ENCODE data around the gene PLD3.

Gene PLD3

DNA sequence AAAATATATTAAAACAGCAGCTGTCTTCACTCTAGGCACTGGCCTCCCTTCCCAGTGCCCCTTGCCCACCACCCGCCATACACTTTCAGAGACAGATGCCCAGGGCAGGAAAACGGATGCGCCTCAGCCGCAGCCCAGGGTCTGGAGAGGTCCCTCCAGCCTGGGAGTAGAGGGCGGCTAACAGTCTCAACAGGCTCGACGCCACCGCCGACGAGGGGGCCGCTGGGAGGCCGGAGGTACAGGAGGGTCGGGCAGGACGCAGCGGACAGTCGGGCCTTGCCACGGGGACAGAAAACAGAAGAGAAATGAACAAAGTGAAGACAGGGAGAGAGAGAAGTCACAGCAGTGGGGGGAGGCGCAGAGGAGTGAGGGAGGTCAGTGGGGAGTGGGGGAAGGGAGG lies 27.4 kb upstream of the PLD3 start:
- TF ChIP-seq GATA2 (IDR thresholded peaks at IDR 0.05; ENCODE audit: low read depth, low read length) (no peak), GATA3 (IDR thresholded peaks at IDR 0.05; ENCODE audit: low read depth, low read length) (no peak)

DNA sequence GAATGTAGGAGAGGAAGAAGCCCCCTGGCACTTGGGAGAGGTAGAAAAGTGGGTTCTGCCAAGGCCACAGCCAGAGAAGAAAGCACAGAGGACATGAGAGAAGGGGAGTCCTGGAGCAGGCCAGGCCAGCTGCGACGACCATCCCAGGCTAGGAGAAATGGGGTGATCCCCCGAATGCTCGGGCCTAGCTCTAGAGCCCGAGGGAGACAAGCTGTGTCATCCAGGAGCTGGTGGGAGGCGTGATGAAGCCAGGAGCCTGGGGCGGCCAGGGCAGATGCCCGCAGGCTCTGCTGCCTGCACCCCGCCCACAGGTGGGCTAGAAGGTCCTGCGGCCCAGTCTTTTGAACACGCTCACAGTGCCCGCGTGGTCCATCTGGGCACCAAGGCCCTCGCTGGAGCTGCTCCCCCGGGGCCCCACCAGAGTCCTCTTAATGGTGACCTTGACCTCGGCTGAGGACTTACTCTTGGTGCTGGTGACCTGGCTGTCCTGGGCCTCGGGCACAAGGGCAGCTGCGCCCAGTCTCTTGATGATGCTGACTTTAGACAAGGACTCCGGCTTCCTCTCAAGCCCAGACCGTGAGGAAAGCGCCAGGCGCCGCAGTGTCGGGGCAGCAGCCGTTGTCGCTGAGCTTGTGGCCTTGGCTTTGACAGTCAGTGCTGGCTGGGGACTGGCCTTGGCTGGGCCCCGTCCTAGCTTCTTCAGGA lies 26.8 kb upstream of the PLD3 start:
- TF ChIP-seq GATA2 (IDR thresholded peaks at IDR 0.05; ENCODE audit: low read depth, low read length) (no peak), GATA3 (IDR thresholded peaks at IDR 0.05; ENCODE audit: low read depth, low read length) (no peak)

- TF ChIP-seq GATA3 (IDR thresholded peaks at IDR 0.05; ENCODE audit: low read depth, low read length), result no peak
- TF ChIP-seq GATA2 (IDR thresholded peaks at IDR 0.05; ENCODE audit: low read depth, low read length), result no peak
Observed at GRCh38 chr19:40322271-40322610, 26.3 kb upstream of the PLD3 start.

GRCh38 chr19:40322951-40323615 lies 25.4 kb upstream of the PLD3 start:
- TF ChIP-seq GATA2 (IDR thresholded peaks at IDR 0.05; ENCODE audit: low read depth, low read length) (no peak), GATA3 (IDR thresholded peaks at IDR 0.05; ENCODE audit: low read depth, low read length) (no peak)

DNA sequence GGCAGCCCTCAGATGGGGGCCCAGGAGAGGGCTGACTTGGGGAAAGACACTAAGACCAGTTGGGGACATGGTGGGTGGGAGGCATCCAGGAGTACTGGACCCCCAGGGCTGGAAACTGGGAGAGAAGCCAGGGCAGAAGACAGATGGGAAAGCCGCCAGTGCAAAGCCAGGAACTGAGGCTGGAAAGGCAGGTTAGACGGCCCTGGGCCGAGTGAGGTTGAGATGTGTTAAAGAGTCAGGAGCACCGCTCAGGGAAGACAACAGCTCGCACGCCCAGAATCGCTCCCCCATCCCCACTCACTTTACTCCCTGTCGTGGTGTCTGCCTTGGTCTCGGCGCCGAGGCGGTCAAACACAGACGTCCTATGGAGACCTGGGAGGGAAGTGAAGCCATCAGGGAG lies 24.8 kb upstream of the PLD3 start:
- TF ChIP-seq GATA2 (IDR thresholded peaks at IDR 0.05; ENCODE audit: low read depth, low read length) (no peak), GATA3 (IDR thresholded peaks at IDR 0.05; ENCODE audit: low read depth, low read length) (no peak)

DNA sequence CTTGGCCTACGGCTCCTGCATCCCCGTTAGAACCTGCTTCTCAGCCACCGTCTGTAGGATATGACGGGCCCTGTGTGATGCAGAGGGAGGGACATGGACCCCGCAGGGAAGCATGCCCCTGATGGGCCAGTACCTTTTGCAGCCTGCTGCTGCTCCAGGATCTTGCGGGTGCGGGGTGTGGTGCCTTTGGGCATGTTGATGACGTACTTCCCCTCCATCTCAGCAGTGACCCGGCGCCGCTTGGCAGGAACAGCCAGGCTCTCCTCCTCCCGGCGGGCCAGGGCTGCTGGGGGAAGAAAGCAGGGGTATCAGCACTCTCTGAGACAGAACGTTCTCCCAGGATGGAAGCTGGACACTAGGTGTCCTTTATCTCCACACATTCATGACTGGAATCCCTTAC lies 22.3 kb upstream of the PLD3 start:
- TF ChIP-seq GATA2 (IDR thresholded peaks at IDR 0.05; ENCODE audit: low read depth, low read length) (no peak), GATA3 (IDR thresholded peaks at IDR 0.05; ENCODE audit: low read depth, low read length) (no peak)

DNA sequence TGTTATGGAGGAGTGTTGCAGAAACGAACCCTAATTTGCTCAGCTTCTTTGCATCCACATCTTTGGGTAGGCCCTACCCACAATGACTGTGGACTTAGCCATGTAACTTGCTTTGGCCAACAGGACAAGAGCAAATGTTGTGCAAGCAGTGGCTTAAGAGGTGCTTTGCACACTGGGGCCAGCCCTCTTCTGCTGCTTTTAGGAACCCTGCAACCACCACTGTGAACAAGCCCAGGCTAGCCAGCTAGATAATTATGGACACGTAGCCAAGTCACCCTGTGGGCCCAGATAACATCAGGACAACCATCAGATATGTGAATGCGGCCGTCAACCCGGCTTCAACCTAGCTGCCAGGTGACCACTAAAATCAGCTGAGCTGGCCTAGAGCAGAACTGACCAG lies 17.4 kb upstream of the PLD3 start:
- TF ChIP-seq GATA2 (IDR thresholded peaks at IDR 0.05; ENCODE audit: low read depth, low read length), result no peak
- TF ChIP-seq GATA3 (IDR thresholded peaks at IDR 0.05; ENCODE audit: low read depth, low read length), result no peak

DNA sequence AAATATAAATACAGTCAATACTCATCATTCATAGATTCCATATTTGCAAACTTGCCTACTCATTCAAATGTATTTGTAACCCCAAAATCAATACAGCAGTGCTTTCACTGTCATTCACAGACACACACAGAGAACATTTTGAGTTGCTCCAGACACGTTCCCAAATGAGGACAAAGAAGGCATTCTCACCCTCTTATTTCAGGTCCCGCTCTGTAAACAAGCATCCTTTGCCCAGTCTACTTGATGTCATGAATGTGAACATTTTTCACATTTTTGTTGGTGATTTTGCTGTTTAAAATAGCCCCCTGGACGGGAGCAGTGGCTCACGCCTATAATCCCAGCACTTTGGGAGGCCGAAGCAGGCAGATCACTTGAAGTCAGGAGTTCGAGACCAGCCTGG lies 15.8 kb upstream of the PLD3 start:
- TF ChIP-seq GATA2 (IDR thresholded peaks at IDR 0.05; ENCODE audit: low read depth, low read length), result no peak

GRCh38 chr19:40335101-40335500 lies 13.4 kb upstream of the PLD3 start:
- no peak for TF ChIP-seq GATA2 (IDR thresholded peaks at IDR 0.05; ENCODE audit: low read depth, low read length)
- no peak for TF ChIP-seq GATA3 (IDR thresholded peaks at IDR 0.05; ENCODE audit: low read depth, low read length)

DNA sequence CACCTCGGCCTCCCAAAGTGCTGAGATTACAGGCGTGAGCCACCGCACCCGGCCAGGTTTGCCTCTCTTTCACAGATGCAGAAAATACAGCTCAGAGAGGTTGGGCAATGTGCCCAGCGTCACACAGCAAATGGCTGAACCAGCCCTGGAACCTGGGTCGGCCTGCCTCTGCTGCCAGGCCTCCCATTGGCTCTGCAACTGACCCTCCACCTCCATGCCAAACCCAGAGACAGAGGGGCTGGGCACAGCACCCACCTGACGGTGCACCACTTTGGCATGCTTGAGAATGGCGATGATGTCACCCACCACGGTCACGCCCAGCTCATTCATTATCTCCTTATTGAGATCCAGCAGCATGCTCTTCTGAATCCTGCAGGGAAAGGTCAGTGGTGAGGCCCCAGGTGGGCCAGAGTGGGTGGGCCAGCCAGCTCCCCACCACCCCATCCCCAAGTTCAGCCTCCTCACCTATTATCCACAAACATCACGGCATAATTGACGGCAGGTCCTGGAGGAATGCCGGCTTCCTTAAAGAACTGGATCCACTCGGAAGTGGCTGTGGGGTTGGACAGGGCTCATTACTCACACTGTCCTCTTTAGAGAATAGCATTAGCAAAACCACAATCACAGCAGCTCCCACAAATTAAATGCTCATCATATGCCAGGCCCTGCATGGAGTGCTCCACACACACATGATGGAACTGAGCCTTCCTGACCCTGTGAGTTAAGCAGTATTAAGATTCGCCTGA lies 12.5 kb upstream of the PLD3 start:
- no peak for TF ChIP-seq GATA3 (IDR thresholded peaks at IDR 0.05; ENCODE audit: low read depth, low read length)
- no peak for TF ChIP-seq GATA2 (IDR thresholded peaks at IDR 0.05; ENCODE audit: low read depth, low read length)

DNA sequence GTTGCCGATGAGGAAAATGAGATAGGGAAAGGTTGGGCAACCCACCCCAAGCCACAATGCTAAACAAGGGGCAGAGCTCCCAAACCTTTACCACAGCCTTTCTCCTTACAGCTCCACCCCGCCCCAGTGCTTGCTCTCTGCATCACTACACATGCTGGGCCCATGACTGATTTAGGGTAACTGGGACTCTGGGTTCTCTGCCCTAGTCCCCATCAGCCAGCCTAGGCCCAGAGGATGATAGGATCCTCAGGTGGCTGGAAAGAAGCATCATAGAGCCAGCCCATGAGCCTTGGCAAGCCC lies 11.9 kb upstream of the PLD3 start:
- no peak for TF ChIP-seq GATA2 (IDR thresholded peaks at IDR 0.05; ENCODE audit: low read depth, low read length)
- TF ChIP-seq GATA3 (IDR thresholded peaks at IDR 0.05; ENCODE audit: low read depth, low read length), result no peak

DNA sequence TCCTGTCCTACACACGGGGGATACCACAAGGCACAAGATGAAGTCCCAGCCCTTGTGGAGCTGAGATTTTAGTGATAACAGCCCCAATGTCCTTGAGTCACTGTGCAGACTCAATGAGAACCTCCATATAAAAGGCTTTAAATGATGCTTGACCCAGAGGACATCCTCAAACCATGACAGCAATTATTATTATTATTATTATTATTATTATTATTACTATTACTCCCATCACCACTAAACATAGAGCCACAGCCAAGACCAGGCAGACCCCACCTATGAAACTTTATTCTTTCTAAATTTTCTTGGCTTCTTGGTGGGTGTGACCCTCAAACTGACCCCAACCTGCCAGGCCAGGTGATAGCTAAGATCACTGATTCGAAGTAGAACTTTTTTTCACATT lies 11.4 kb upstream of the PLD3 start:
- TF ChIP-seq GATA2 (IDR thresholded peaks at IDR 0.05; ENCODE audit: low read depth, low read length), result no peak
- TF ChIP-seq GATA3 (IDR thresholded peaks at IDR 0.05; ENCODE audit: low read depth, low read length), result no peak

DNA sequence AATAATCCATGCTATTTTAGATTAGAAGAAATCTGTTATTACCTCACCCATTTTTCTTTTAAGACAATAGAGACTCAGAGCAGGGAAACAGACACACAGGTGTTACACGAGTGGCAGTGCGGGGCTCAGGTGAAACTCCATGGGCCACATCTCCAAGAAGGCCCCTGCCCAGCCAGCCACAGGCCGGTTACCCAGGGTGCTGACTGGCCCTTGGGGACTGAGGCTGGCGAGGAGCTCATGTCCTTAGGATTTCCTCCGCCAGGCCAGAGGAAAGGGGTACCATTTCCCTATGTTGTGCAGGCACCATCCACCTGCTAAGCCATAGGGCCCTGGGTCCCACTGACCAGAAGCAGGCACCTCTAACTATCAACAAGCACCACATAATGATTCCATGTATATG lies 10.9 kb upstream of the PLD3 start:
- no peak for TF ChIP-seq GATA2 (IDR thresholded peaks at IDR 0.05; ENCODE audit: low read depth, low read length)
- TF ChIP-seq GATA3 (IDR thresholded peaks at IDR 0.05; ENCODE audit: low read depth, low read length), result no peak

- TF ChIP-seq GATA2 (IDR thresholded peaks at IDR 0.05; ENCODE audit: low read depth, low read length) (no peak), GATA3 (IDR thresholded peaks at IDR 0.05; ENCODE audit: low read depth, low read length) (no peak)
Observed at GRCh38 chr19:40339018-40339728, 9.3 kb upstream of the PLD3 start.
